ENCODE measurements around the gene ROCK2.

DNA sequence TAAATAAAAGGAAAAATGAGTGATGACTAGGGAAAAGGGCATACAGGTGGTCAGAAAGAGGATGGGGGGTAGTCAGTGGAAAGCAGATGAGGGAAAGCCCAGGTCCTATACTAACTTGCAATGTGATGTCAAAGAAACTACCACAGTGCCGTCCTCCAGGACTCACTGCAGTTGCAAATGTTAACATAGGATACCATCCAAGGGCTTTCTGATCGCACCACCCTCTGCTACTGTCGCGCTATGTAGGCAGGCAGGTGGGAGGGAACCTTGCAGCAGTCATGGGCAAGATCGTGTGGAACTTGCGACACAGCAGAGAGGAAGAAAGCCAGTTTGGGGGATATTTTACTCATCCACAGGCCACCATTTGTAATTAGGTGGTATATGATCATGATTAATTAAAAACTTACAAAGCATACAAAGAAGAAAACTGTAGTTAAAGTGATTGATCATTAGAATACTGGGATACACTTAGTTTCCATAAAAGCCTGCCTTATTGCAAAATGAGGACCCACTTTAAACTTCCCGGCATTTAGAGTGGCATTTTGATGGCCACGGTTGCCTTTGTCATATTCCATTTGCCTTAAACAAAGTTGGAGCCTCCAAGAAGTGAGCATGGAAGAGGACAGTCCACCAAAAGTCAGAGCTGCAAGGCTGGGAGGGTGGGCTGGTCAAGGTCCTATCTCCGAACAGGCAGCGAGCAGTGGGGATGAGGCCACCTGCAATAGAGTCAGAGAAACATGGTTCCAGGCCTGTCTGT is 8.5 kb upstream of the ROCK2 start:
- no peak for TF ChIP-seq POLR2A (IDR thresholded peaks at IDR 0.05)
- TF ChIP-seq, protein P1, sequence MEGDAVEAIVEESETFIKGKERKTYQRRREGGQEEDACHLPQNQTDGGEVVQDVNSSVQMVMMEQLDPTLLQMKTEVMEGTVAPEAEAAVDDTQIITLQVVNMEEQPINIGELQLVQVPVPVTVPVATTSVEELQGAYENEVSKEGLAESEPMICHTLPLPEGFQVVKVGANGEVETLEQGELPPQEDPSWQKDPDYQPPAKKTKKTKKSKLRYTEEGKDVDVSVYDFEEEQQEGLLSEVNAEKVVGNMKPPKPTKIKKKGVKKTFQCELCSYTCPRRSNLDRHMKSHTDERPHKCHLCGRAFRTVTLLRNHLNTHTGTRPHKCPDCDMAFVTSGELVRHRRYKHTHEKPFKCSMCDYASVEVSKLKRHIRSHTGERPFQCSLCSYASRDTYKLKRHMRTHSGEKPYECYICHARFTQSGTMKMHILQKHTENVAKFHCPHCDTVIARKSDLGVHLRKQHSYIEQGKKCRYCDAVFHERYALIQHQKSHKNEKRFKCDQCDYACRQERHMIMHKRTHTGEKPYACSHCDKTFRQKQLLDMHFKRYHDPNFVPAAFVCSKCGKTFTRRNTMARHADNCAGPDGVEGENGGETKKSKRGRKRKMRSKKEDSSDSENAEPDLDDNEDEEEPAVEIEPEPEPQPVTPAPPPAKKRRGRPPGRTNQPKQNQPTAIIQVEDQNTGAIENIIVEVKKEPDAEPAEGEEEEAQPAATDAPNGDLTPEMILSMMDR (IDR thresholded peaks at IDR 0.05), result no peak
